DOHH2 (cell line): ENCODE data around the gene RPAP3.

ENCODE experiments used
- EZH2phosphoT487 ChIP-seq: fragments of 200-600 bp; sonication (generic); IDR thresholded peaks from 2 replicates; pipeline ENCODE4 v1.6.1; 2017; ENCODE audit warnings: borderline replicate concordance, mild to moderate bottlenecking, antibody characterized with exemption, low read length, moderate library complexity, mixed read lengths
- TF ChIP-seq, protein P1 (sequence below): fragments of 200-600 bp; sonication (generic); IDR thresholded peaks from one replicate; pipeline ENCODE4 v1.5.1; 2014; ENCODE audit warnings: antibody characterized with exemption, mild to moderate bottlenecking, low read depth, low read length; ENCODE audit not compliant: poor library complexity, severe bottlenecking

DNA sequence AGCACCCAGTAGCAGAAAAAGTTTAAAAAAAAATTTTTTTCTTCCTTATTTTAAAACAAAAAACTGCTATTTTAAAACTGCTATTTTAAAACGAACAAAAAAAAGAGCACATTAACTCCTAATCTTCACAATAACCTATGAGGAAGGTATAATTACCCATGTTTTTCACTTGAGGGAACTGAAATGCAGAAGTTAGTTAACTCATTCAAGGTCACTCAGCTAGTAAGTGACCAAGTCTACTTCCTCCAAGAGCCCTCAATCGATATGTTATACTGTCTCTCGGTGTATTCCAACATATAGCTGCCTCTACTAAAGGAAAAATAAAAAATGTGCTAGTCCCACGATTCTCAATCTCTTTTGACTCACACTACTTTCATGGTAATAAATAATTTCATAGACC, 7.8 kb downstream of the RPAP3 start:
- TF ChIP-seq, protein P1, sequence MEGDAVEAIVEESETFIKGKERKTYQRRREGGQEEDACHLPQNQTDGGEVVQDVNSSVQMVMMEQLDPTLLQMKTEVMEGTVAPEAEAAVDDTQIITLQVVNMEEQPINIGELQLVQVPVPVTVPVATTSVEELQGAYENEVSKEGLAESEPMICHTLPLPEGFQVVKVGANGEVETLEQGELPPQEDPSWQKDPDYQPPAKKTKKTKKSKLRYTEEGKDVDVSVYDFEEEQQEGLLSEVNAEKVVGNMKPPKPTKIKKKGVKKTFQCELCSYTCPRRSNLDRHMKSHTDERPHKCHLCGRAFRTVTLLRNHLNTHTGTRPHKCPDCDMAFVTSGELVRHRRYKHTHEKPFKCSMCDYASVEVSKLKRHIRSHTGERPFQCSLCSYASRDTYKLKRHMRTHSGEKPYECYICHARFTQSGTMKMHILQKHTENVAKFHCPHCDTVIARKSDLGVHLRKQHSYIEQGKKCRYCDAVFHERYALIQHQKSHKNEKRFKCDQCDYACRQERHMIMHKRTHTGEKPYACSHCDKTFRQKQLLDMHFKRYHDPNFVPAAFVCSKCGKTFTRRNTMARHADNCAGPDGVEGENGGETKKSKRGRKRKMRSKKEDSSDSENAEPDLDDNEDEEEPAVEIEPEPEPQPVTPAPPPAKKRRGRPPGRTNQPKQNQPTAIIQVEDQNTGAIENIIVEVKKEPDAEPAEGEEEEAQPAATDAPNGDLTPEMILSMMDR: no peak
- TF ChIP-seq EZH2phosphoT487: no peak
